WI38 (cell line): ENCODE data around the gene FZD1.

ENCODE experiments used
- H3K4me3 ChIP-seq: 2 replicates; pipeline ENCODE4 v1.5.1; 2011; ENCODE audit warnings: low read depth, mild to moderate bottlenecking, control low read depth, low read length
- CTCF ChIP-seq: IDR thresholded peaks from 2 replicates; pipeline ENCODE4 v1.5.1; 2012; ENCODE audit warnings: low read depth, mild to moderate bottlenecking, control low read depth, low read length

Gene FZD1

GRCh38 chr7:91291302-91291701 is 27.1 kb downstream of the FZD1 start:
- no peak overlapping the region for H3K4me3 ChIP-seq
- TF ChIP-seq CTCF: no peak

GRCh38 chr7:91291902-91292301 is 27.7 kb downstream of the FZD1 start:
- TF ChIP-seq CTCF: no peak

GRCh38 chr7:91292506-91292905 is 28.3 kb downstream of the FZD1 start:
- H3K4me3 ChIP-seq: no peak overlapping the region
- TF ChIP-seq CTCF: no peak

More at GRCh38 chr7:91291902-91292301, 27.7 kb downstream of the FZD1 start:
- H3K4me3 ChIP-seq: no peak overlapping the region

- no peak overlapping the region for H3K4me3 ChIP-seq
- no peak for TF ChIP-seq CTCF
These were observed 28.9 kb downstream of the FZD1 start for GRCh38 chr7:91293136-91293535.

- H3K4me3 ChIP-seq: no peak overlapping the region
- no peak for TF ChIP-seq CTCF
These were observed 29.6 kb downstream of the FZD1 start for GRCh38 chr7:91293840-91294239.

- no peak for TF ChIP-seq CTCF
- H3K4me3 ChIP-seq: no peak overlapping the region
These were observed 30.5 kb downstream of the FZD1 start for GRCh38 chr7:91294639-91295220.

GRCh38 chr7:91295576-91295975 is 31.3 kb downstream of the FZD1 start:
- no peak for TF ChIP-seq CTCF
- no peak overlapping the region for H3K4me3 ChIP-seq
